GM18520 (cell line): ENCODE results near the gene RASA1.
"Not testable (repeated sequence)": the region's sequence is repeated elsewhere in the genome, so short reads cannot be mapped to it uniquely, and the experiment has no call there.

Experiments
- ATAC-seq: cut with Tn5 transposase; IDR thresholded peaks from one replicate; pipeline ENCODE4 v1.9.1; 2021; ENCODE audit not compliant: unreplicated experiment

Gene RASA1

DNA sequence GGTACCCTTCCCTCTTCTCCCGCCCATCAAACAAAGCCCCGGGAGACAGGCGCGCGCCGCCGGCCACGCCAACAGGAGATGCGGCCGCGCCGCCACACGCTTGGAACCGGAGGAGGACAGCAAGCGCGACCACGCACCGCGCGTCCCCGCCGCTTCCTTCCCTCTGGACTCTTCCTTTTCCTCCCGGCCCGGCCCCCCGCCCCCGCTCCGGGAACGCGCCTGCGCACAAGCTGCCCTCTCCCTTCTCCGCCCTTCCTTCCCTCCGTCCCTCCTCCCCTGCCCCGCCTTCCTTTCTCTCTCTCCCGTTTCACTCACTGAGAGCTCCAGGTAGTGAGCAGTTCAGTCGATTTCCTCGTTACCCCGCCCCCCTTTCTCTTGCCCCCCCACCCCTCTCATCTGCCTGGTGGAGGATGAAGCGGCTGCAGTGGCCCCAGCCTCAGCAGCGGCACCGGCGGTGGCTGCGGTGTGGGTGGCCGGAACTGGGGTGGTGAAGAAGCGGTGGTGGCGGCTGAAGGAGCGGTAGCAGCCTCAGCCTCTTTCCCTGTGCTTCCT is at the start of gene RASA1:
TSS of gene RASA1 (plus strand) at position 310 of the 552 bp plus-strand sequence. CDS start 569 bp downstream, outside the sequence.
- peak; percentile 30 for ATAC-seq

DNA sequence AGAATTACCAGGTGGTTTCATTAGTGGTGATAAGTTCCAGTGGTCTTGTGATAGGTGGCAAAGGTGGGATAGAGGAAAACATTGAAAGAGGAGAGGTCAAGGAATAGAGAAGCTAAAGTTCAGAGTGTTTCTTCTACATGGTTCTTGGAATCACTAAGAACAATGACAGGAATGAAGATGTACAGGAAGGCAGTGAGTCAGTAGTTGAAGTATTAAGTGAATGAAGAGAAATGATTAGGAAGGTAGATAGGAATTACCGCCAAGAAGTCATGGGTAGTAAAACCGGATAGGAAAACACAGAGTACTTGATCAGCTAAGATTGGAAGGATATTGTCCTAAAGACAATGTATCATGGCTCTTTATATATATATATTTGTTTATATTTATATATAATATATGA is 37.9 kb upstream of the RASA1 start:
- no peak for ATAC-seq

GRCh38 chr5:87231037-87231808 is 36.5 kb upstream of the RASA1 start:
- peak; percentile 91 for ATAC-seq

DNA sequence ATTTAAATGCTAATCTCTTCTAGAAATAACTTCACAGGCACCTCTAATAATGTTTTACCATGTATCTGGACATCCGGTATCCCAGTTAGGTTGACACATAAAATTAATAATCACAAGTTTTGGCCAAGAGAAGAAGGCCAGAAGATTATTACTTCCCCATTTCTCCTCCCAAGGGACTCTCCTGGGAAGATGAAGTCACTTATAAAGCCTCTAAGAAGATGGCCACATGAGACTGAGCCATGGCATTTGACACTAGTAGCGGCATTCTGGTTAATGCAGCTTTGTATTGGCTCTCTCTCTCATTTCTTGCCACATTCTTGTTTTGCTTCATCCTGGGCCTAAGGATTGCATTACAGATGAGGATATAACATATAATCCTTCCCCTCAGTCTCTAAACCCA is 34.5 kb upstream of the RASA1 start:
- no peak for ATAC-seq

GRCh38 chr5:87241555-87241954 is 26.1 kb upstream of the RASA1 start:
- ATAC-seq: no peak

DNA sequence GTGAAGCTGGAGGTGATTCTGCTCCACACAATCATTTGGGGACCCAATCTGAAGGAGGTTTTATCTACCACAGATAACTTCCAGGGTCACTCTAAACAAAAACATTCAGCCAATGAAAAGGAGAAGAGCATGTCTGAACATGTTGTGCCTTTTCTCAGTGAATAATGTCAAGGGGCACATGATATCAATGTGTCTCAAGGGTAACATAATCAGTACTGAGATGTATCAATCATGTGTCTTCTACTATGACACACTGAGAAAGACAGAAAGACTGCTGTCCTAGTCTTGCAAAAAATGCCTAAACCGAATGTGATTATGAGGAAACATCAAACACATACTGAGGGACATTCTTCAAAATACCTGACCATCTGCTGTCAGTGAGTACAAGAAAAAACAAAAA is 25.4 kb upstream of the RASA1 start:
- peak; percentile 53 for ATAC-seq

DNA sequence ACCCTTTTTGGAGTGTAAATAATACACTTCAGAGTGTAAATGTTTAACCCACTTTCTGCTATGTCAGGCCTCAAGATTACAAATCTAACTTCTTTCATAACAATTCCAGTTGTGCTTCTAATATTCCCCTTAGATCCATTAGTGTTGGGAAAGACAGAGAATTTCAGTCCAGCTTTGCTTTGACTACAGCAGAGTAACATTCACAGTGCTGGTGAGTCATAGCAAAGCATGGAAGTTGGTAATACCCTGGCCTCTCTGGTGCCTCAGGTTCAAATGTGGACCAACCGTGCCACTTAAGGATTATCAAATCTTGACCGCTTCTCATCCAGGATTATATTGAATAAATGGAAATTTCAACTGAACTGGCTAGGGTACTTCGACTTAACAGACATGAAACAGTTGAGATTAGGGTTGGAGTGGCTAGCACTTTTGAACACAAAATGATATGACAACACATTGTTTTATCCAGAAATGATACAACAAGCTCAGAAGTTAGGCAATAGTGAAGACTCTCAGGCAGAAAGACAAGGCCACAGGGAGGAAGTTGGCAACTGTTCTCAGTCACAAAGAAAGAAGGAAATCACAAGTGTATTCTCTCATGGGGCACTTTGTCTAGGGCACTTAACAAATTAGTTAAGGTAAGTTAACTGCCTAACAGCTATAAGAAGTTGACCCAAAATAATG is 24.4 kb upstream of the RASA1 start:
- no peak for ATAC-seq

DNA sequence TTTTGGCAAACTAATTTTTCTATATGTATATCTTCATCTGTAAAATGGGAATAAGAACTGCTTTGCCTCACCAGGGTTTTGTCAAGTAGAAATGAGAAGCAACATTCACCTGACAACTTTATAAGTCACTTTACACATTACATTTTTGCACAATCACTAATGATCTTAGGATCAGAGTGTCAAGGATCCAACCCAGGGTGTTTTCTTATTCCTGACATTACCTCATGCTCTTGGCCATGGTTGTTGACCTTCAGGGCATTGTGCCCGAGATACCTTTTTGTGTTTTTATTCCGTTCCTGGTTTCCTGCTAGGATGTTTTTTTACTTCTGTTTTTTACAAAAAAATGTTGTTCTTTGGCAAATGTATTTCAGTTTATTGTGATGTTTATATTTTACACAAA is 22.2 kb upstream of the RASA1 start:
- no peak for ATAC-seq

DNA sequence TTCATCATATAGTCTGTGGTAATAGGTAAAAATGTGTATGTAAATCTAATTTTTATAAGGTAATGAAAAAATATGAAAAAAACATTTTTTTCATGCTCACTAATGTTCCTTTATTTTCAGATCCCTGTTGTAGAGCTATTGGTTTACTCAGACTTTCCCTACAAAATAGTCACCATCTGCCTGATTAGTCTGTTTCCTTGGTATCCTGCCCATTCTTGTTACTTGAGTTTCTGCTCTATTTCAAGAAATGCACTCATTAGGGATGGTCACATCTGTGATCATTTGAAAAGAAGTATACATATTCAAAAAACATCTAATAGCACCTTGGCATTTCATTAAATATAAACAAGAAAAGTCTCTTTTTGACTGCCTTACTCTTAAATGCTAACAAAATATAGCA is 21.6 kb upstream of the RASA1 start:
- ATAC-seq: no peak

DNA sequence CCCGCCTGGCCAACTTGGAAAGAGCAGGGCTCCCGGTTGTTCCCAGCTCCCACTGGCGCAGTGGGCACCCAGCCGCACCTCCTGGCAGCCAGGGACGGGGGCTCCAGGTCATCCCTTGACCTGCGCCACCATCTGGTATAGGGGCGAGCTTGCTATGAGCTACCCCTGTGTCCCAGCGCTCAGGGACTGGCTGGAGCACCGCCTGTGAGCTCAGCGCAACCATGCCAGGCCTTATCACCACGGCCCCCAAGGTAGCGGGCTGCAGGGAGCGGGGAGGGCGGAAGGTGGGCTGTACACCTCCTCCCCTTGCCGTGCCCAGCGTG is 15.4 kb upstream of the RASA1 start:
- ATAC-seq: no peak

DNA sequence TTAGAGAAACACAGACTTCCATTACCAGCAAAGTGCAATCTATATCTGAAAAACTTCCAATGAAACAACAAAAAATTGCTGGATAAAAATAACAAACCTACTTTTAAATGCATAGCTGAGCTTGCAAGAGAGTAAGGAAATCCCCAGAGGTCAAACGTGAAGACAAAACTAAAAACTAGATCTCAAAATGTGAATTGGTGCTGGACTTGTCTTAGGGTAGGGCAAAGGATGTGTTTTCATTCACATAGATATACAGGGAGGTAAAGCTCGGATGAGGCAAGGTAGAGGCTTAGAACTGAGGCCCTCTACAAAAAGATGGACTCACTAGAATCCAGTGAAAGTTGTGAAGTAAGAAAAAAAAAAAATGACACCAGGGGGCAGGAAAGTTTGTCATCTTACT is 13.6 kb upstream of the RASA1 start:
- no peak for ATAC-seq

GRCh38 chr5:87258507-87258906 is 9.2 kb upstream of the RASA1 start:
- no peak for ATAC-seq

- no peak for ATAC-seq
These were observed 7.0 kb upstream of the RASA1 start for GRCh38 chr5:87260604-87261192.

DNA sequence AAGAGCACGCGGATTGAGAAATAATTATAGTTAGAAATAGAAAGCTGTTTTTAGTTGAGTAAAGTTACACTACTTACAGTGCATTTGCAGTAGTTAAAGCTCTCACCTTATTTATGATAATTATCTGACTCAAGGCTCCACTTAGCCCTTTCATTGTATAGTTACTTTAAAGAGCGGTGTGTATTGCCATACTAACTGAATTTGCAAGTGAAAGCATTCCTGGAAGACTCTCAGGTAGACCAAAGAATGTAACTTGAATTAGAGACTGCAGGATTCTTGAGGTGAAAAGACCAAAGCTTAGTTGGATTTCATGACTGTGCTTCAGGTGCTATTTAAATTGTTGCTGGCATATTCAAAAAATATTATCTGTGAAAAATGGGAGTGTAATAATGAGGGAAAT is 4.2 kb upstream of the RASA1 start:
- ATAC-seq: no peak

- peak; percentile 19 for ATAC-seq
These were observed 639 bp upstream of the RASA1 start for GRCh38 chr5:87266914-87267573.

GRCh38 chr5:87268126-87268969 is 665 bp downstream of the RASA1 start:
- ATAC-seq: peak; percentile 36

DNA sequence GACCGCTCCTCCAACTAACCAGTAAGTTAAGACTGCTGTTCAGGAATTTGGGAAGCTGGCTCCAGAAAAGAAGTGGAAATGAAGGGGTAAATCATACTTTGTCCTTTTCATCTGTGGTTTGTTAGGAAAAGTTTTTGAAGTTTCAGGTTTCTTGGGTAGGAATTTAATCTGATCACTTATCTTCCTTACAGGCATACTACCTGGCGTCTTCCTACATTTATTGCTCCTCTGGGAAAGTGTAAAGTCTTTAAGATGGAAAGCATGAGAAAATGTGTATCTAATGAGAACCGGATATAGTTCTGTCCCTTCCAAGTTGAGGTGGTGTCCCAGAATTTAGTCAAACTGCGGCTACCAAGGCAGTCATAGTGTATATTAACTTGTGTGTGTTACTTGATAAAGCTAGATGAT is 1.3 kb downstream of the RASA1 start:
- no peak for ATAC-seq

DNA sequence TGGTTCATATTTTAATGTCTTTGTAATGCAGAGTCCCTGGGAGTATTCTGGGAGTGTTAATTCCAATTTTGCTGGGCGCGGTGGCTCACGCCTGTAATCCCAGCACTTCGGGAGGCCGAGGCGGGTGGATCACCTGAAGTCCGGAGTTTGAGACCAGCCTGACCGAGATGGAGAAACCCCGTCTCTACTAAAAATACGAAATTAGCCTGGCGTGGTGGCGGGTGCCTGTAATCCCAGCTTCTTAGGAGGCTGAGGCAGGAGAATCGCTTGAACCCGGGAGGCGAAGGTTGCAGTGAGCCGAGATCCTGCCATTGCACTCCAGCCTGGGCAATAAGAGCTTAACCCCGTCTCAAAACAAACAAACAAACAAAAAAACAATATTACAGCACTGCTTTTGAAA is 3.2 kb downstream of the RASA1 start:
- not testable (repeated sequence) for ATAC-seq

GRCh38 chr5:87276655-87277054 is 9.0 kb downstream of the RASA1 start:
- ATAC-seq: no peak

- no peak for ATAC-seq
These were observed 9.7 kb downstream of the RASA1 start for GRCh38 chr5:87277279-87277835.
